ENCODE data around the gene FAM221A.
A peak's percentile ranks its signal among the peaks of the same experiment; 100 is the strongest.
"Not testable (repeated sequence)": the region's sequence is repeated elsewhere in the genome, so short reads cannot be mapped to it uniquely, and the experiment has no call there.

Gene FAM221A

DNA sequence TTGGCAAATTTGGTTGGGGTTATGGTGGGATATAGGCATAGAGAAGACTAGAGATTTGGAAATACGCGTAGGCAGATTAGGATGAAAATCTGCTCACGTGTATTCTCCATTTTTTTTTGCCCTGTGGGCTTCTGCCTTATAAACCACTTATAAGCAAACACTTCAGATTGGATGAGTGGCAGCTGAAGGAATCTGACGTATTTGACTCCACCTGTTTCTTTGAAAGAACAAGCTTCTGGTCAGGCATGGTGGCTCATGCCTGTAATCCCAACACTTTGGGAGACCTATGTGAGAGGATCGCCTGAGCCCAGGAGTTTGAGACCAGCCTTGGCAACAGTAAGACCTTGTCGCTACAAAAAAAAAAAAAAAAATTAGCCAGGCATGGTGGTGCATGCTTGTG lies 35.1 kb downstream of the FAM221A start:
- H3K9me3 ChIP-seq (replicated peaks in 1 of 2; ENCODE audit: control insufficient read depth in 2 of 2, insufficient read depth in 1 of 2, low read depth in 1 of 2, low read length in 2 of 2), result no peaks in the 10 kb centered on the region
- H3K27ac ChIP-seq (replicated peaks; ENCODE audit: low read length), result no peak overlapping the region
- no peak overlapping the region for H2BK120ac ChIP-seq (ENCODE audit: low read depth, low read length)
- no peaks in the 10 kb centered on the region for H3K27me3 ChIP-seq (ENCODE audit: control insufficient read depth in 3 of 3, insufficient read depth in 3 of 3, low read depth in 1 of 3, low read length in 3 of 3)
- no CpG with 5 or more reads among the region's 6 CpGs for WGBS, 2 donors (ENCODE audit: extremely low coverage in 2 of 2, insufficient read length in 2 of 2, insufficient replicate concordance in 1 of 2)
- no peak overlapping the region for H3K4me3 ChIP-seq (ENCODE audit: low read length in 2 of 2)
- H3K18ac ChIP-seq (ENCODE audit: low read length), result no peak overlapping the region
- no peak overlapping the region for H2AK5ac ChIP-seq (ENCODE audit: low read depth, low read length)
- no peak overlapping the region for H3K14ac ChIP-seq (ENCODE audit: low read length)
- no peak overlapping the region for H2BK15ac ChIP-seq (ENCODE audit: low read length)
- H4K91ac ChIP-seq (ENCODE audit: low read depth, low read length, poor library complexity), result no peak overlapping the region
- H3K4ac ChIP-seq (ENCODE audit: low read length), result no peak overlapping the region
- H3K9ac ChIP-seq (ENCODE audit: low read depth, low read length, poor library complexity), result no peak overlapping the region
- H3K36me3 ChIP-seq (replicated peaks in 1 of 2; ENCODE audit: control insufficient read depth in 2 of 2, insufficient read depth in 2 of 2, low read length in 2 of 2), result no peaks in the 10 kb centered on the region
- no peak overlapping the region for H2BK12ac ChIP-seq (ENCODE audit: low read length)
- no peaks in the 10 kb centered on the region for H3K79me1 ChIP-seq (ENCODE audit: low read depth, low read length)
- DNase-seq (ENCODE audit: low spot score), result no peak
- H4K8ac ChIP-seq (ENCODE audit: low read depth, low read length), result no peak overlapping the region
- no peak overlapping the region for H3K4me2 ChIP-seq (ENCODE audit: insufficient read depth, low read length, poor library complexity, severe bottlenecking)
- no peaks in the 10 kb centered on the region for H3K4me1 ChIP-seq (ENCODE audit: control insufficient read depth in 2 of 2, insufficient read depth in 1 of 2, low read depth in 1 of 2, low read length in 2 of 2)
- H3K23ac ChIP-seq (ENCODE audit: low read depth, low read length, poor library complexity), result no peak overlapping the region
- H2BK5ac ChIP-seq (ENCODE audit: low read length), result no peak overlapping the region
- H2AFZ ChIP-seq (ENCODE audit: low read length), result no peak overlapping the region

DNA sequence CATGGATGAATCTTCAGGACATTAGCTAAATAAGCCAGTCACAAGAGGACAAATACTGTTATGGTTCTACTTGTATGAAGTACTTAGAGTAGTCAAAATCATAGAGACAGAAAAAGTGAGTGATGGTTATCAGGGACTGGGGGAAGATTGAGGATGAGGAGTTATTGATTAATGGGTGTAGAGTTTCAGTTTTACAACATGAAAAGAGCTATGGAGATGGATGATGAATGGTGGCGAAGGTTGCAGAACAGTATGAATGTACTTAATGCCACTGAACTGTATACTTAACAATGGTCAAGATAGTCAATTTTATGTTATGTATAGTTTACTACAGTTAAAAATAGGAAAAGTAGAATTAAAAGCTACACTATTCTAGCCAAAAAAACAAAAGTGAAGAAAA lies 37.8 kb downstream of the FAM221A start:
- Histone ChIP-seq H2BK5ac (ENCODE audit: low read length) (no peak overlapping the region), H3K14ac (ENCODE audit: low read length) (no peak overlapping the region), H3K4ac (ENCODE audit: low read length) (no peak overlapping the region), H2AK5ac (ENCODE audit: low read depth, low read length) (no peak overlapping the region), H4K8ac (ENCODE audit: low read depth, low read length) (no peak overlapping the region), H3K9ac (ENCODE audit: low read depth, low read length, poor library complexity) (no peak overlapping the region), H2AFZ (ENCODE audit: low read length) (no peak overlapping the region), H3K79me1 (ENCODE audit: low read depth, low read length) (no peaks in the 10 kb centered on the region), H3K27me3 (ENCODE audit: control insufficient read depth in 3 of 3, insufficient read depth in 3 of 3, low read depth in 1 of 3, low read length in 3 of 3) (no peaks in the 10 kb centered on the region), H3K23ac (ENCODE audit: low read depth, low read length, poor library complexity) (no peak overlapping the region), H3K36me3 (replicated peaks in 1 of 2; ENCODE audit: control insufficient read depth in 2 of 2, insufficient read depth in 2 of 2, low read length in 2 of 2) (no peaks in the 10 kb centered on the region), H4K91ac (ENCODE audit: low read depth, low read length, poor library complexity) (no peak overlapping the region), H3K4me2 (ENCODE audit: insufficient read depth, low read length, poor library complexity, severe bottlenecking) (no peak overlapping the region), H3K9me3 (replicated peaks in 1 of 2; ENCODE audit: control insufficient read depth in 2 of 2, insufficient read depth in 1 of 2, low read depth in 1 of 2, low read length in 2 of 2) (no peaks in the 10 kb centered on the region), H2BK15ac (ENCODE audit: low read length) (no peak overlapping the region), H3K27ac (replicated peaks; ENCODE audit: low read length) (no peak overlapping the region), H3K4me3 (ENCODE audit: low read length in 2 of 2) (no peak overlapping the region), H2BK120ac (ENCODE audit: low read depth, low read length) (no peak overlapping the region), H3K18ac (ENCODE audit: low read length) (no peak overlapping the region), H3K4me1 (ENCODE audit: control insufficient read depth in 2 of 2, insufficient read depth in 1 of 2, low read depth in 1 of 2, low read length in 2 of 2) (no peaks in the 10 kb centered on the region), H2BK12ac (ENCODE audit: low read length) (no peak overlapping the region)
- no peak for DNase-seq (ENCODE audit: low spot score)
- WGBS, 2 donors (ENCODE audit: extremely low coverage in 2 of 2, insufficient read length in 2 of 2, insufficient replicate concordance in 1 of 2), result 100% methylated on average over 1 of the region's 1 CpG; no CpG with 5 or more reads in 1 of the 2 donors

DNA sequence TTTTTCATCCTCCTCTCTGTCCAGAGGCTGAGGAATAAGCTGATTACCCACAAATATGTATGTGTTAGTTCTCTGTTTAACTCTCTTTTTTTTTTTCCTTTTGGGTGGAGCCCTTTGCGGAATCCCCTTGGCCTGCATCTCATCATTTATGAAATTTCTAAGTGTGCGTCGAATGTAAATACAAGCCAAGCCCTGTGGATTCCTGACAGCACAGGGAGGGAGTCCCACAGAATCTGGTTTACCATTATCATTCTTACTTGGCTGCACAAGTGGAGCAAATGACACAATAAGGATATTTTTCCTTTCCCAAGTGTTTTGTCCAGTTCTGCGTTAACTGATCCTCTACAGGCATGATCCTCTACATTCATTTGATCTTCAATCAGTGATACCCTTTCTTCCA lies 41.5 kb downstream of the FAM221A start:
- H3K23ac ChIP-seq (ENCODE audit: low read depth, low read length, poor library complexity), result no peak overlapping the region
- no peak overlapping the region for H3K4me2 ChIP-seq (ENCODE audit: insufficient read depth, low read length, poor library complexity, severe bottlenecking)
- H2BK12ac ChIP-seq (ENCODE audit: low read length), result no peak overlapping the region
- no peak overlapping the region for H2BK5ac ChIP-seq (ENCODE audit: low read length)
- no peak overlapping the region for H2BK120ac ChIP-seq (ENCODE audit: low read depth, low read length)
- H3K4me3 ChIP-seq (ENCODE audit: low read length in 2 of 2), result no peak overlapping the region
- no peak overlapping the region for H4K8ac ChIP-seq (ENCODE audit: low read depth, low read length)
- H2BK15ac ChIP-seq (ENCODE audit: low read length), result no peak overlapping the region
- H3K4me1 ChIP-seq (ENCODE audit: control insufficient read depth in 2 of 2, insufficient read depth in 1 of 2, low read depth in 1 of 2, low read length in 2 of 2), result peaks cover 0 to 3% of the 10 kb centered on the region in 2 donors
- no peak overlapping the region for H3K14ac ChIP-seq (ENCODE audit: low read length)
- WGBS, 2 donors (ENCODE audit: extremely low coverage in 2 of 2, insufficient read length in 2 of 2, insufficient replicate concordance in 1 of 2), result no CpG with 5 or more reads among the region's 4 CpGs
- no peak for DNase-seq (ENCODE audit: low spot score)
- no peak overlapping the region for H4K91ac ChIP-seq (ENCODE audit: low read depth, low read length, poor library complexity)
- no peak overlapping the region for H3K27ac ChIP-seq (replicated peaks; ENCODE audit: low read length)
- H3K9ac ChIP-seq (ENCODE audit: low read depth, low read length, poor library complexity), result no peak overlapping the region
- H2AFZ ChIP-seq (ENCODE audit: low read length), result no peak overlapping the region
- H2AK5ac ChIP-seq (ENCODE audit: low read depth, low read length), result no peak overlapping the region
- no peaks in the 10 kb centered on the region for H3K9me3 ChIP-seq (replicated peaks in 1 of 2; ENCODE audit: control insufficient read depth in 2 of 2, insufficient read depth in 1 of 2, low read depth in 1 of 2, low read length in 2 of 2)
- H3K4ac ChIP-seq (ENCODE audit: low read length), result no peak overlapping the region
- H3K36me3 ChIP-seq (replicated peaks in 1 of 2; ENCODE audit: control insufficient read depth in 2 of 2, insufficient read depth in 2 of 2, low read length in 2 of 2), result no peaks in the 10 kb centered on the region
- no peak overlapping the region for H3K18ac ChIP-seq (ENCODE audit: low read length)
- H3K27me3 ChIP-seq (ENCODE audit: control insufficient read depth in 3 of 3, insufficient read depth in 3 of 3, low read depth in 1 of 3, low read length in 3 of 3), result no peaks in the 10 kb centered on the region
- H3K79me1 ChIP-seq (ENCODE audit: low read depth, low read length), result no peaks in the 10 kb centered on the region

DNA sequence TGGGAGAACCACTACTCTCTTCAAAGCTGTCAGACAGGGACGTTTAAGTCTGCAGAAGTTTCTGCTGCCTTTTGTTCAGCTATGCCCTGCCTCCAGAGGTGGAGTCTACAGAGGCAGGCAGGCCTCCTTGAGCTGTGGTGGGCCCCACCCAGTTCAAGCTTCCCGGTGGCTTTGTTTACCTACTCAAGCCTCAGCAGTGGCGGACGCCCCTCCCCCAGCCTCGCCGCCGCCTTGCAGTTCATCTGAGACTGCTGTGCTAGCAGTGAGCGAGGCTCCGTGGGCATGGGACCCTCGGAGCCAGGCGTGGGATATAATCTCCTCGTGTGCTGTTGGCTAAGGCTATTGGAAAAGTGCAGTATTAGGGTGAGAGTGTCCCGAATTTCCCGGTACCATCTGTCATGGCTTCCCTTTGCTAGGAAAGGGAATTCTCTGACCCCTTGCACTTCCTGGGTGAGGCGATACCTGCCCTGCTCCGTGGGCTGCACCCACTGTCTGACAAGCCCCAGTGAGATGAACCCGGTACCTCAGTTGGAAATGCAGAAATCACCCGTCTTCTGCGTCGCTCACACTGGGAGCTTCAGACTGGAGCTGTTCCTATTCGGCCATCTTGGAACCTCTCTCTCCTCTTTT lies 42.7 kb downstream of the FAM221A start:
- H3K79me1 ChIP-seq (ENCODE audit: low read depth, low read length); H3K9ac ChIP-seq (ENCODE audit: low read depth, low read length, poor library complexity); H3K4ac ChIP-seq (ENCODE audit: low read length); H3K18ac ChIP-seq (ENCODE audit: low read length); H3K14ac ChIP-seq (ENCODE audit: low read length); H2BK12ac ChIP-seq (ENCODE audit: low read length); DNase-seq (ENCODE audit: low spot score); H3K27me3 ChIP-seq (ENCODE audit: control insufficient read depth in 3 of 3, insufficient read depth in 3 of 3, low read depth in 1 of 3, low read length in 3 of 3); H3K4me3 ChIP-seq (ENCODE audit: low read length in 2 of 2); H2BK5ac ChIP-seq (ENCODE audit: low read length); H3K36me3 ChIP-seq (replicated peaks in 1 of 2; ENCODE audit: control insufficient read depth in 2 of 2, insufficient read depth in 2 of 2, low read length in 2 of 2); H2BK15ac ChIP-seq (ENCODE audit: low read length); H2AK5ac ChIP-seq (ENCODE audit: low read depth, low read length); H3K4me1 ChIP-seq (ENCODE audit: control insufficient read depth in 2 of 2, insufficient read depth in 1 of 2, low read depth in 1 of 2, low read length in 2 of 2); H3K27ac ChIP-seq (replicated peaks; ENCODE audit: low read length); H4K8ac ChIP-seq (ENCODE audit: low read depth, low read length); H4K91ac ChIP-seq (ENCODE audit: low read depth, low read length, poor library complexity); H3K4me2 ChIP-seq (ENCODE audit: insufficient read depth, low read length, poor library complexity, severe bottlenecking); H3K9me3 ChIP-seq (replicated peaks in 1 of 2; ENCODE audit: control insufficient read depth in 2 of 2, insufficient read depth in 1 of 2, low read depth in 1 of 2, low read length in 2 of 2); H2BK120ac ChIP-seq (ENCODE audit: low read depth, low read length); H3K23ac ChIP-seq (ENCODE audit: low read depth, low read length, poor library complexity): not testable (repeated sequence)
- H2AFZ ChIP-seq (ENCODE audit: low read length), result peak overlapping the region; percentile 29
- no CpG with 5 or more reads among the region's 21 CpGs for WGBS, 2 donors (ENCODE audit: extremely low coverage in 2 of 2, insufficient read length in 2 of 2, insufficient replicate concordance in 1 of 2)
